H1 (cell line): ENCODE data around the gene UBA6. TPM values are rescaled to one million over a fixed set of nuclear protein-coding genes. Genes with fewer than 3 reads are reported as not detected.

Experiments
- CEBPB ChIP-seq: IDR thresholded peaks from 2 replicates; pipeline ENCODE4 v1.6.1; 2012; ENCODE audit warnings: low read depth, low read length
- CHD7 ChIP-seq: fragments of 300-600 bp; sonication (generic); IDR thresholded peaks from 2 replicates; pipeline ENCODE4 v1.7.1; 2012; ENCODE audit warnings: low read length, moderate library complexity, mild to moderate bottlenecking, inconsistent platforms; ENCODE audit not compliant: insufficient replicate concordance
- polyA plus RNA-seq, 7 experiments: library from polyadenylated mRNA; depleted of rRNA in 3 of 7; stranded (reverse) in 5 of 7; unstranded in 2 of 7; fragments of >200 nt in 5 of 7; fragments of 200-250 nt in 2 of 7; gene quantifications; 1 replicate in 5 of 7; 2 replicates in 1 of 7; 4 replicates in 1 of 7; pipeline versions ENCODE4 v1.2.1 to v1.2.3, GENCODE V29; 2011 to 2013; ENCODE audit warnings: missing spikeins in 2 of 7, mixed read lengths in 2 of 7
- total RNA-seq: library from RNA; stranded (reverse); fragmentation: NEBNext Ultra II Directional; extraction: Animal tissue kit (Norgen Biotek cat#: 25700); gene quantifications from 2 replicates; pipeline ENCODE4 v1.2.1, GENCODE V29; 2021

UBA6 gene
- total and polyA plus RNA-seq, 2 of the 8 experiments (the other 6 are each of a cell fraction or from before 2014, with no cell fraction given): 17.4 to 74.3 TPM

GRCh38 chr4:67714248-67714583, 13.3 kb upstream of the UBA6 start (continued):
- TF ChIP-seq CHD7 (no peak), CEBPB (no peak)
